A549 (cell line): ENCODE measurements around the gene RAB10.

ENCODE experiments used
- BHLHE40 ChIP-seq: IDR thresholded peaks from 2 replicates; pipeline ENCODE4 v1.6.1; 2012; ENCODE audit warnings: low read depth, low read length, inconsistent platforms
- CTCF ChIP-seq: fragments of >200 bp; sonication (Bioruptor Twin); formaldehyde crosslinking; IDR thresholded peaks from 3 replicates; pipeline ENCODE4 v1.5.1; 2016
- EP300 ChIP-seq, 2 experiments: fragments of >200 bp; sonication (Bioruptor Twin); formaldehyde crosslinking; IDR thresholded peaks; 2 replicates in 1 of 2; 3 replicates in 1 of 2; pipeline ENCODE4 v1.6.1; 2016 to 2017
- HMGXB4 ChIP-seq: fragments of 250-450 bp; sonication (Bioruptor Pico); IDR thresholded peaks from 2 replicates; pipeline ENCODE4 v1.5.0; 2021; ENCODE audit warnings: mild to moderate bottlenecking, moderate library complexity, borderline replicate concordance
- HOXA7 ChIP-seq: fragments of 250-450 bp; sonication (Bioruptor Pico); IDR thresholded peaks from 2 replicates; pipeline ENCODE4 v1.5.0; 2020; ENCODE audit warnings: mild to moderate bottlenecking, moderate library complexity
- JUN ChIP-seq, 2 experiments: fragments of >200 bp; sonication (Bioruptor Twin); formaldehyde crosslinking; IDR thresholded peaks; 2 replicates in 1 of 2; 3 replicates in 1 of 2; pipeline ENCODE4 v1.6.1; 2016 to 2017
- RNF2 ChIP-seq: fragments of 200-600 bp; sonication (generic); IDR thresholded peaks from 2 replicates; pipeline ENCODE4 v1.6.1; 2016; ENCODE audit warnings: low read depth, mild to moderate bottlenecking, antibody characterized with exemption, moderate library complexity, borderline replicate concordance
- SMC3 ChIP-seq: fragments of >200 bp; sonication (Bioruptor Twin); formaldehyde crosslinking; IDR thresholded peaks from 3 replicates; pipeline ENCODE4 v1.6.1; 2018; ENCODE audit warnings: inconsistent platforms
- ZFP36 ChIP-seq: fragments of 450-650 bp; IDR thresholded peaks from 2 replicates; pipeline ENCODE4 v1.6.1; 2014; ENCODE audit warnings: borderline replicate concordance; ENCODE audit not compliant: partially characterized antibody

GRCh38 chr2:26178746-26179436 is 145.0 kb downstream of the RAB10 start:
- TF ChIP-seq CTCF (no peak), RNF2 (no peak), EP300 (IDR thresholded peaks at IDR 0.05) (no peak), HOXA7 (no peak), BHLHE40 (no peak), ZFP36 (no peak), JUN (IDR thresholded peaks at IDR 0.05) (no peak; a peak in 1 of 5 replicates), HMGXB4 (CRISPR knock-in tag) (no peak), SMC3 (no peak)
